NOMO-1 (cell line): ENCODE measurements around the gene TAPBP.

Experiments
- DNase-seq, 2 experiments: peaks; one replicate each; lab custom pipeline; 2025; ENCODE audit not compliant: unreplicated experiment in 2 of 2; lab: John Stamatoyannopoulos, UW

Gene TAPBP

GRCh38 chr6:33249732-33250630 lies 63.9 kb downstream of the TAPBP start:
- no peak for DNase-seq
